GM18498 (cell line): ENCODE data around the gene CLBA1.
"Not testable (repeated sequence)": the region's sequence is repeated elsewhere in the genome, so short reads cannot be mapped to it uniquely, and the experiment has no call there.

Experiments
- ATAC-seq: cut with Tn5 transposase; IDR thresholded peaks from one replicate; pipeline ENCODE4 v1.9.1; 2021; ENCODE audit warnings: mild to moderate bottlenecking, moderate library complexity; ENCODE audit not compliant: unreplicated experiment

Gene CLBA1

DNA sequence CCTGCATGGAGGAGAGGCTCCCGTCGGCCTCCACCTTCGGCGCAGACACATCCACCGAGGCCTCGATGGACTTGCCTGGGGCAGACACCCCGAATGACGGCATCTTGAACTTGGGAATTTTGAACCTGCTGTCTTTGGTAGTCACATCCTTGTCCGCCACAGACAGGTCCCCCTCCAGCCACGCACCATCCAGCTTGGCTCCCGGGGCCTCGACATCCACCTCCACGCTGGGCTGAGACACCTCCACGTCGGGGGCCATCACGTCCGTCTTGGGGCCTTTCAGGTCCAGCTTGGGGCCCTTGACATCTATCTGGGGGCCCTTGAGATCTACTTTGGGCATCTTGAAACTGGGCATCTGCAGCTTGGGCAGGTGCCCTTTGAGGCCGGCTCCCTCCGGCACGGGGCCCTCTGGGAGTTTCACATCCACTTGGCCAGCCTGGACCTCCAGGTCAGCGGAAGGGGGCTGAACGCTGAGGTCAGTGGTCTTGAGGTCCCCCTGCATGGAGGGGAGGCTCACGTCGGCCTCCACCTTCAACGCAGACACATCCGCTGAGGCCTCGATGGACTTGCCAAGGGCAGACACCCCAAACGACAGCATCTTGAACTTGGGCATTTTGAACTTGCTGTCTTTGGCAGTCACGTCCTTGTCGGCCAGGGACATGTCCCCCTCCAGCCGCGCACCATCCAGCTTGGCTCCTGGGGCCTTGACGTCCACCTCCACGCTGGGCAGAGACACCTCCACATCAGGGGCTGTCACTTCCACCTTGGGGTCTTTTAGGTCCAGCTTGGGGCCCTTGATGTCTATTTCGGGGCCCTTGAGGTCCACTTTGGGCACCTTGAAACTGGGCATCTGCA lies 37.5 kb upstream of the CLBA1 start:
- ATAC-seq: not testable (repeated sequence)

DNA sequence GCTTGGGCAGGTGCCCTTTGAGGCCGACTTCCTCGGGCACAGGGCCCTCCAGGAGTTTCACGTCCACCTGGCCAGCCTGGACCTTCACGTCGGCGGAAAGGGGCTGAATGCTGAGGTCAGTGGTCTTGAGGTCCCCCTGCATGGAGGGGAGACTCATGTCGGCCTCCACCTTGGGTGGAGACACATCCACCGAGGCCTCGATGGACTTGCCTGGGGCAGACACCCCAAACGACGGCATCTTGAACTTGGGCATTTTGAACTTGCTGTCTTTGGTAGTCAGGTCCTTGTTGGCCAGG lies 36.9 kb upstream of the CLBA1 start:
- no peak for ATAC-seq

DNA sequence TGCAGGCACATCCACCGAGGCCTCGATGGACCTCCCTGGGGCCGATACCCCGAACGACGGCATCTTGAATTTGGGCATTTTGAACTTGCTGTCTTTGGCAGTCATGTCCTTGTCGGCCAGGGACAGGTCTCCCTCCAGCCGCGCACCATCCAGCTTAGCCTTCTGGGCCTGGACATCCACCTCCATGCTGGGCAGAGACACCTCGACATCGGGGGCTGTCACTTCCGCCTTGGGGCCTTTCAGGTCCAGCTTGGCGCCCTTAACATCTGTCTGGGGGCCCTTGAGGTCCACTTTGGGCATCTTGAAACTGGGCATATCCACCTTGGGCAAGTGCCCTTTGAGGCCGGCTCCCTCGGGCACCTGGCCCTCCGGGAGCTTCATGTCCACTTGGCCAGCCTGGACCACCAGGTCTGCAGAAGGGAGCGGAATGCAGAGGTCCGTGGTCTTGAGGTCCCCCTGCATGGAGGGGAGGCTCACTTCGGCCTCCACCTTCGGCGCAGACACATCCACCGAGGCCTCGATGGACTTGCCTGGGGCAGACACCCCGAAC lies 36.1 kb upstream of the CLBA1 start:
- ATAC-seq: not testable (repeated sequence)

DNA sequence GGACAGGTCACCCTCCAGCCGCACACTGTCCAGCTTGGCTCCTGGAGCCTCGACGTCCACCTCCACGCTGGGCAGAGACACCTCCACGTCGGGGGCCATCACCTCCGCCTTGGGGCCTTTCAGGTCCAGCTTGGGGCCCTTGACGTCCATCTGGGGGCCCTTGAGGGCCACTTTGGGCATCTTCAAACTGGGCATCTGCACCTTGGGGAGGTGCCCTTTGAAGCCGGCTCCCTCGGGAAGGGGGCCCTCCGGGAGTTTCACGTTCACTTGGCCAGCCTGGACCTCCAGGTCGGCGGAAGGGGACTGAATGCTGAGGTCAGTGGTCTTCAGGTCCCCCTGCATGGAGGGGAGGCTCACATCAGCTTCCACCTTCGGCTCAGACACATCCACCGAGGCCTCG lies 35.6 kb upstream of the CLBA1 start:
- ATAC-seq: no peak

DNA sequence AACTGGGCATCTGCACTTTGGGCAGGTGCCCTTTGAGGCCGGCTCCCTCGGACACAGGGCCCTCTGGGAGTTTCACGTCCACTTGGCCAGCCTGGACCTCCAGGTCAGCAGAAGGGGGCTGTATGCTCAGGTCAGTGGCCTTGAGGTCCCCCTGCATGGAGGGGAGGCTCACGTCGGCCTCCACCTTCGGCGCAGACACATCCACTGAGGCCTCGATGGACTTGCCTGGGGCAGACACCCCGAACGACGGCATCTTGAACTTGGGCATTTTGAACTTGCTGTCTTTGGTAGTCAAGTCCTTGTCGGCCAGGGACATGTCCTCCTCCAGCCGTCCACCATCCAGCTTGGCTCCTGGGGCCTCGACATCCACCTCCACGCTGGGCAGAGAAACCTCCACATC lies 34.9 kb upstream of the CLBA1 start:
- not testable (repeated sequence) for ATAC-seq

DNA sequence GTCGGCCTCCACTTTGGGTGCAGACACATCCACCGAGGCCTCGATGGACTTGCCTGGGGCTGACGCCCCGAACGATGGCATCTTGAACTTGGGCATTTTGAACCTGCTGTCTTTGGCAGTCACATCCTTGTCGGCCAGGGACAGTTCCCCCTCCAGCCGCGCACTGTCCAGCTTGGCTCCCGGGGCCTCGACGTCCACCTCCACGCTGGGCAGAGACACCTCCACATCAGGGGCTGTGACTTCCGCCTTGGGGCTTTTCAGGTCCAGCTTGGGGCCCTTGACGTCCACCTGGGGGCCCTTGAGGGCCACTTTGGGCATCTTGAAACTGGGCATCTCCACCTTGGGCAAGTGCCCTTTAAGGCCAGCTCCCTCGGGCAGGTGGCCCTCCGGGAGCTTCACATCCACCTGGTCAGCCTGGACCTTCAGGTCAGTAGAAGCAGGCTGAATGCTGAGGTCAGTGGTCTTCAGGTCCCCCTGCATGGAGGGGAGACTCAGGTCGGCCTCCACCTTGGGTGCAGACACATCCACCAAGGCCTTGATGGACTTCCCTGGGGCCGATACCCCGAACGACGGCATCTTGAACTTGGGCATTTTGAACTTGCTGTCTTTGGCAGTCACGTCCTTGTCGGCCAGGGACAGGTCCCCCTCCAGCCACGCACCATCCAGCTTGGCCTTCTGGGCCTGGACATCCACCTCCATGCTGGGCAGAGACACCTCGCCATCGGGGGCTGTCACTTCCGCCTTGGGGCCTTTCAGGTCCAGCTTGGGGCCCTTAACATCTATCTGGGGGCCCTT lies 33.5 kb upstream of the CLBA1 start:
- ATAC-seq: not testable (repeated sequence)

DNA sequence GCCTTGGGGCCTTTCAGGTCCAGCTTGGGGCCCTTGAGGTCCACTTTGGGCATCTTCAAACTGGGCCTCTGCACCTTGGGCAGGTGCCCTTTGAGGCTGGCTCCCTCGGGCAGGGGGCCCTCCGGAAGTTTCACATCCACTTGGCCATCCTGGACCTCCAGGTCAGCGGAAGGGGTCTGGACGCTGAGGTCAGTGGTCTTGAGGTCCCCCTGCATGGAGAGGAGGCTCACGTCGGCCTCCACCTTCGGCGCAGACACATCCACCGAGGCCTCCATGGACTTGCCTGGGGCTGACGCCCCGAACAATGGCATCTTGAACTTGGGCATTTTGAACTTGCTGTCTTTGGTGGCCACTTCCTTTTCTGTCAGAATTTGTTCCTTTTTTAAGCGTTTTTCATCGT lies 32.5 kb upstream of the CLBA1 start:
- ATAC-seq: no peak

DNA sequence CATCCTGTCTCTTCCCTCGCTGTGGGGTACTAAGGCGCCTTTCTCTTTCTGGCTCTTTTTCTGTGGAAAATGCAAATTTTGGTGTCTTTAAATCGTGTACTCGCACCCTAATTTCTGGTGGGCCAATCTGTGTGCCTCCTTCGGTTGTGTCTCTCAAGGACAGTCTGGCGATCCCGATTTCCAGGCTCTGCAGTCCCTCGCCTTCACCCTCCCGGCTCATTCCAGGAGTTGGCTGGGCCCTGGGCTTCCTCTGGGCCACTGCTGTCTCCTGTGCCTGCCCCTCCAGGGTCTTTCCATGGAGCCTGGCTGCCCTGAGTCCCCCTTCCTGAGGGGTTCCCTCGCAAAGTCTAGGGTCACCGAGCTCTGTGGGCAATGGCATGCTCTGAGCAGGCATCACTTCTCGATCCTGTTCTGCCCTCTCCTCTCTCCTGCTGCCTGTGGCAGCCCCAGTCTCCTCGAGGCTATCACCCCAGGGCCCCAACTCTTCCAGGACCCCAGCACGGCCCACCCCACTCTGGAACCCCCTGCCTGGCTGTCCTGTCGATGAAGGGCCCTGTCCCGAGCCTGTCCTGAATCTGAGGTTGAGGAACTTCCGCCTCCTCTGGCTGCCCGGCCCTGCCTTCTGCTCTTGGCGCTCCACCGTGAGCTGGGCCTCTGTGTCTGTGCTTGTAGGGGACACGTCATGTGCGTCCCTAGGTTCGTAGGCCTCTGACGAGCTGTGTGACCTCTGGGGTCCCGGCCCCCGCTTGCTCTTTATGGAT lies 31.5 kb upstream of the CLBA1 start:
- ATAC-seq: no peak

DNA sequence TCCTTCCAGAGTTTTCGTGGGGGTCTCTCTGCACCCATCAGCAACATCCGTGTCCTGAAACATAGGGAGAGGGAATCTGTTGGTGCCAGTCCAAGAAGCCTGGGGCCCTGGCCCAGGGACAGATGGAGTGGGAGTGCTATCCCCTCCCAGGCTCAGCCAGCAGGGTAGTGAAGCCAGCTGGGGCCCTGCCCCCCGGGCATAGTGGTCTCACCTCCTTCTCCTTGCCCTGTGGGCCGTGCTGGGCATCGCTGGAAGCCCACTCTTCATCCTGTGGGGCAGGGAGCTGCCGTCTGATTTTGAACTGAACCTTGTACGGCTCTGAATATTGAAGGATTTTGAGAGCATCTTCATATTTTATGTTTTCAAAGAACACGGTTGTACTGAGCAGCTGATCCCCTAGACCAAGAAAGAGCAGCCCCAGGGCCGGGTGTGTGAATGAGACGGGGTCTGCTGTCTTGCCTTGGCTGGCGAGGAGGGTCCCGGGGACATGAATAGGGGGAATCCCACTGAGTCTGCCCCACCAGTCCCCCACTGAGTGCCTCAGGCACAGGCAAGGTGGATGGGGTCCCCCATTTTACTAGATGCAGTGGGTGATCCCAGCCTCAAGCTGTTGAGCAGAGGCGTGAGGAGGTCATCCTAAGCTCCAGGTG lies 30.7 kb upstream of the CLBA1 start:
- ATAC-seq: no peak

DNA sequence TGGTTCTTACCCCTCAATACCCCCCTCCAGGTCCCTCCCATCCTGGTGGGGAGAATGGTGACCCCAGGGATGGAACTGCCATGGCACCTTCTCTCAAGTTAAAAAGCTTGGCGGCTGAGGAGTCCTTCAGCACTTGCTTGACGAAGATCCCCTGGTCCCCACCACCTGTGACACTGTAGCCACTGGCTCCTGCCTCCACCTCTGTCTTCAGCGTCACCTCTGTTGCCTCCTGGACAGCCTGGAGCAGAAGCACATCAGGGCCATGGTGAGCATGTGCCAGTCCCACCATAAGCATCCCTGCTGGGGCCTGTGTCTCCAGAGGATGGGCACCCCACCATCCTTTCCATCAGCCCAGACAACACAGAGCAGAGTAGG lies 30.2 kb upstream of the CLBA1 start:
- ATAC-seq: no peak

DNA sequence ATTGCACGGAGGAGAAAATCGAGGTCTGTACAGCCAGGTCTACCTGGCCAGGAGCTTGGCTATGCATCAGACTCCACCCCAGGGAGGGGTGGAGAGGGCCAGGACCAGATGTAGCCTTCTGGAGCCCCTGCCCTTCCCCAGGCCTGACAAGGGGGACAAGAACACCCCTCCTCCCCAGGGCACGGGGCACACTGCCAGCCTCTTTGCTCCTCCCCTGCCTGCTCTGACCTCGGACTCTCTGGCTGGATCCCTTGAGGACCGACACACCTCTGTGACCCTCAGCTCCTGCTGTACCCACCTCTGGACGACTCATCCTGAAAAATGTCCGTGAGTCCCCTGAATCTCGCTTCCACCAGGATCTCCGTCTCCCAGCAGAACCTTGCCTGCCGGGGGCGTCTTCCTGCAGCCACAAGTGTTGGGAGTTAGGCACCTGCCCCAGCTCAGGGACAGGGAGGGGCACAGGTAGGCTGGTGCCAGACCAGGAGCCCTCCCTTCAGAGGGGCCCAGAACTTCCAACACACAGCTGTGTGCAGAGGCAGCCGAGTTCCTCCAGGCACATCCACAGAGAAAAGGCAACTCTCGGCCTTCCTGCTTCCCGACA lies 29.2 kb upstream of the CLBA1 start:
- ATAC-seq: no peak

DNA sequence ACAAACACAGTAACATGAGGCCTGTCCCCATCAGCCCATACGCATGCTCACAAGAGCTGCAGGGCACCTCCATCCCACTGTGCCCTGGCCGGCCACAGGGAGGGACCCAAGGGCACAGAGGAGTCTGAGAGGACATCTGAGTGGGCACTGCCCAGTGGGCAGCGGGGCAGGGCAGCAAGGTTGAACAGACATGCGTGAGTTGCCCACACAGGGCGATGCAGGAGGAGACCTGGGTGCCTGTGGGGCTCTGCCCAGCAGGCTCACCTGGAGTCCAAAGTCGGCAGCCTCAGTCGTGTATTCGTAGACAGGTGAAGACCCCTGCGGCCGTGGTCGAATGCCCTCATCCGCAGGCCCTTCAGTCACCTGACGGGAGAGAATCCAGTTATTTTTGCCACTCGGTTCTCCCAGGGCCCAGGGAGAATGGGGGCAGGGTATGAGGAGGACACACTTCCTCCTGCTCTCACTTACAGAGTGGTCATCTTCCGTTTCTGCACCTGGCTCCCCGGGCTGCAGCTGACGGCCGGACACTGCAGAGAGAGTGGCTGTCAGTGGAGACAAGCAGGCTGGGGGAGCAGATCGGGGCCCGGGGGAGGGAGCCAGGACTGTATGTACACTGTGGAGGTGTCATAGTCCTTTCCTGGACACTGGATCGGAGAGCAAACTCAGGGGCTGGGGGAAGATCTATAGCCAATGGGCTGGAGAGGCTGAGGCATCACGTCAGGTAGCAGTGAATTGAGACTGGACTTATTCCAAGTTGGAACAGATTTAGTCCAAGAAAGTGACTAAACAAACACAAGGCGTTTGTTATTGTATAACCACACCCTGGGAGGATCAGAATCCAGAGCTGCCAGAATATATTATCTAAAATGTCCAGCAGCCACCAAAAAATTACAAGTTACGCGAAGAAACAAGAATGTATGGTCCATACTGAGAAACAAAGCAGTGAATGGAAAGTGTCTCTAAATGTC lies 28.2 kb upstream of the CLBA1 start:
- ATAC-seq: no peak

DNA sequence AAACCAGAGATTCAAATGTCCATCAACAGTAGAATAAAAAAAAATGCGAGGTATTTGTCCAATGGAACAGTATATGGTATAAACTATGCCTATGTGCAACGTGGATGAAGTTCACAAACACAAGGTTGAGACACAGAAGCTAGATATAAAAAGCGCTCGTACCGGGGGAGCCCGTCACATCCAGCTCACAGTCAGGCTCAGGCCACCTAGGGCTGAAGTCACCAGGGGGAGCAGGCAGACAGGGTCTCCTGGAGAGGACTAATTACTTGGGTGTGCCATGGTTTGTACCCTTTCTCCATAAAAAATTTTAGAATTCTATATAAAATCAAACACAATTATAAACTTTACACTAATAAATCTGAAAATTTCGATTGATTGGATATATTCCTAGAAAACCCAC lies 21.0 kb upstream of the CLBA1 start:
- ATAC-seq: no peak

DNA sequence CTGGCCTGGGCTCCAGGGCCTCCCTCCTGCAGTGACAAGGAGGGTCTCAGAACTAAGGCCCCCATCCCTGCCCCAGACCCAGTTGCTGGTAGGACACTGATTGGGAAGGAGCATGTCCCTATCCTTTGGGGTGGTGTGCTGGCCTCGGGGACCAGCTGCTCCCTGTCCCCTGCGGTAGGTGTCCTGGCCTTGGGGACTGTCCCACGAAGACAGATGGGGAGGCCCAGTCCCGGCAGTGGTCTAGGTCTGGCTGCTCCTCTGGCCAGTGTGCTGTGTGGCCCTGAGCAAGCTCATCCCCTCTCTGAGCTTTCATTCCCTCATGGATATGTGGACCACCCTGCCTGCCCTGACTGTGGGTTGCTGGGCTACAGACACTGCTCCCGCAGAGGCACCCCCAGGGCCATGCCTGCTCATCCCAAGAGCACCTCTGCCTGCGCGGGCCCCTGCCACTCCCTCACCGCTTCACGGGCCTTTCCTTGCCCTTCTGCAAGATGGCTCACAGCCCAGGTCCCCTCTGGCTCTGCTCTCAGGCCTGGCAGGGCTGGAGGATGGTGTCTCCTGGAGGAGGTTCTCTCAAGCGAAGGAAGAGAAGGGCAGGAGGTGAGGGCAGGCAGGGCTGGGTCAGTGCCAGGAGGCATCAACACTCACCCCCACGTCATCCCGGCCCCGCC lies 19.9 kb upstream of the CLBA1 start:
- ATAC-seq: no peak

DNA sequence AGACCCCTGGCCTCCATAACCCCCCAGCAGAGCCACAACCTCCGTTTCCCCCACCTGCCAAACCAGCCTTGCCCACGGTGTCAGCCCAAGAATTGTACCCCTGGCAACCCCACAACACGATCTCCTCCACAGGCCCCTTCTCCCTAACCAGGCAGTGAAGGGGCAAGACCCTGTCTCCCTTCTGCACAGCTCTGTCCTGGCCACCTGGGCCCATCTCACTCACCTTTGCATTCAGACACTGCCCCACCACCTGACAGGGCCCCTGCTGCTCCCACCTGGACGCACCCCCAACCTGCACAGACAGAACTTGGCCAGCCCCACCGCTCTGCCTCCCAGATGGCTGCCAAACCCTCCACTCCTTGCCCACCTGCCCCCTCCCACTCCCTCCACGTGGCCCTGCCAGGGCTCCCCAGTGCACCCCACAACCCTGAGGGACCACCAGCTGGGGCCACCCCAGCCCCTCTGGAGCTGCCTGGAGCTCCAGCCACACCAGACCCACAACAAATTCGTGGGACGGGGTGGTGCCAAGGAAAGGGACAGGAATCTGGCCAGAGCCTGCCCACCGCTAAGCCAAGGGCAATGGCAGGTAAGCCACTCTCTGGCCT lies 19.2 kb upstream of the CLBA1 start:
- no peak for ATAC-seq

DNA sequence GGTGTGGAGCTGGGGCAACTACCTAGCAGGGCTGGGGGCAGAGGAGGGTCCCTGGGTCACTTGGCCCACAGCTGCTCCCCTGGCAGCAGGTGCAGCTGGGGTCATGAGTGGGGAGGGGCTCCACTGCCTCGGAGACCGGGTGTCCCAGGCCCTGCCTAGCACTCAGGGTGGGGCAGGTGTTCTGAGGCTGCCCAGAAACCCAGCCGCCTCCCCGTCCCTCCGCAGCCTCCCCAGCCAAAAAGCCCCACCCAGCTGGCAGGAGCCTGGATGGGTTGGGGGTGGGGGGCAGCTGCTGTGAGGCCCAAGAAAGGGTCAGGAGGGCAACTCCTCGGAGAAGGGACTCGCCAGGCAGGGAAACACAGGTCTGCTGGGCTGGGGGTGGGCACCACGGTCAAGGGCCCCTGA lies 18.6 kb upstream of the CLBA1 start:
- ATAC-seq: no peak

DNA sequence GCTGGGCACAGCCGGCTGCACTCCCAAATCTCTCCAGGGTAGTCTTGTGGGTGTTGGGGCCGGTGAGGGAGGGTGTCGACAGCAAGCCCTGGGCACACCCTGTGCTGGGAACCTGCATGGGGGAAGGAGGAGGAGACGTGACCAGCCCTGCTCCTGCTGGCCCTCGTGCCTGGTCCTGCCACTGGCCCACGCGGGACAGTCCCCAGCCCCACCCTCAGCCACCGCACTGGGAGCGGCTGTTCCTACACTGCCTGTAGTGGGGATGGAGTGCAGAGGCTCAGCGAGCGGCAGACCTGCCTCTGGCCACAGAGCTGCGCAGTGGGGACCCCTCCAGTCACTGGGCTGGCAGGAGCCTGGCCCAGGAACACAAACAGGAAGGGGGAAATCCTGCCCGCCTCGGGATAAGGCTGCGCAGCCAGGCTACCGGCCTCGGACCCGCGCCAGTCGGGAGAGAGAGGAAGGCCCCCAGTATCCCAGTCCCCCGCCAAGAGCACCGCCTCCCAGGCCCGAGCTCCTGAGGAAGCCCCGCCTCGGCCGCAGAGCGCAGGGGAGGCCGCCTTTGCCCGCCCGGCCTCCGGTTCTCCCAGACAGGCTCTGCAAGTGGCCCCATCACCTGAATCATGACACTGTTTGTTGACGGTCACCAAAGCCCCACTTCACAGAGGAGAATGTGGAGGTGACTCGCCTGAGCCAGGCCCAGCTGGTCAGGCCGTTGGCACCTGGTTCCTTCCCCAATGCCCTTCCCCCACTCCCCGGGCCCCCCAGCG lies 18.0 kb upstream of the CLBA1 start:
- no peak for ATAC-seq

DNA sequence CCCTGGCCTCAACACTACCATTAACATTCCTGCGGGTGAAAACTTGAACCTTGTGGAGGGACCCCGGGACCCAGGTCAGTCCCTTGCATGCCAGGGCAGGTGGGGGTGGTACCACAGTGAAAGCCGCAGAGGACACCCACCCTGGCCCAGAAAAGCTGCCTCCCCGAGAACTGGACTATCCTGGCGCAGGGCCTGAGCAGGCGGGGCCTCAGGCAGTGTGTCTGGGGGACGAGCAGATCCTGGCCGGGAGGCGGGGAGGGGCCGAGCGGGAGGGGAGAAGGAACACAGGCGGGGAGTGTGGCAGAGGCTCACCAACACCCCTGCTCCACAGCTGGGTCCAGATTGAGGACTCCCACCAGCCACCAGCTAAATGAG lies 17.4 kb upstream of the CLBA1 start:
- no peak for ATAC-seq
